NCI-H774 (cell line): ENCODE measurements around the gene LARGE1.

Experiments used
- DNase-seq: peaks from one replicate; lab custom pipeline; 2025; lab: John Stamatoyannopoulos, UW

LARGE1 gene

DNA sequence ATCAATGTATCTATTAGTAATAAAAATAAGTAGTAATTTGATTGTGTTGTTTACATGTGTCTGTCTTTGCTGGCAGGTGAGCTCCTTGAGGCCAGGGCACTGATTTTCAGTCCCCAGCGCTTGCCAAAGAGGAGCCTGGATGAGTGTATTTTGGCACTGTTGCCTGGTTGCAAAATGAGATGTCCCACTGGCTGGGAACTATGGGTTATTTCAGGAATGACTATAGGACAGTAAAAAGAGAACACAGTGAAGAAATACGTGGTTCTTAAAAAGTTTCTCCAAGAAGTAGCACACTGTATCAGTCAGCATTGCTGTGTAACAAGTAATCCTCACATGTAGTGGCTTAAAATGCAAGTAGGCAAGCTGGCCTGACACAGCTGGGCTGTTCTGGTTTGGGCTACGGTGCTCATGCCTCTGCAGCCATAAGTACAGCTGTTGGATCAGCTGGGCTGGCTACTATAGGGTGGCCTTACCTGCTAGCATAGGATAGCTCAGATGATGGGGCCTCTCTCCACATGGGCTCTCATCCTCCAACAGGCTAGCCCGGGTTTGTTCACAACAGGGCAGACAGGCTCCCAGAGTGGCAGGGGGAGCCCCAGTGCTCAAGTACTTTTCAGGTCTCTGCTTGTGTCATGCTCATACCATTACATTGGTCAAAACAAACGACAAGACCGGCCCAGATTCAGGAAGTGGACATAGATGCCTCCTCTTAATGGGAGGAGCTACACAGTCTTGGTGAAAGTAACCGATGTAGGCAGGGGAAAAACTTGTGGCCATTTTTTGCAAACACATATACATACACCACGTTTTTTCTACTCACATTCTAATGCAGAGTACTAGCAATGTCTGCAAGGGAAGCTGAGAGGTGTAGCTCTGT lies 399.1 kb downstream of the LARGE1 start:
- no peak for DNase-seq

DNA sequence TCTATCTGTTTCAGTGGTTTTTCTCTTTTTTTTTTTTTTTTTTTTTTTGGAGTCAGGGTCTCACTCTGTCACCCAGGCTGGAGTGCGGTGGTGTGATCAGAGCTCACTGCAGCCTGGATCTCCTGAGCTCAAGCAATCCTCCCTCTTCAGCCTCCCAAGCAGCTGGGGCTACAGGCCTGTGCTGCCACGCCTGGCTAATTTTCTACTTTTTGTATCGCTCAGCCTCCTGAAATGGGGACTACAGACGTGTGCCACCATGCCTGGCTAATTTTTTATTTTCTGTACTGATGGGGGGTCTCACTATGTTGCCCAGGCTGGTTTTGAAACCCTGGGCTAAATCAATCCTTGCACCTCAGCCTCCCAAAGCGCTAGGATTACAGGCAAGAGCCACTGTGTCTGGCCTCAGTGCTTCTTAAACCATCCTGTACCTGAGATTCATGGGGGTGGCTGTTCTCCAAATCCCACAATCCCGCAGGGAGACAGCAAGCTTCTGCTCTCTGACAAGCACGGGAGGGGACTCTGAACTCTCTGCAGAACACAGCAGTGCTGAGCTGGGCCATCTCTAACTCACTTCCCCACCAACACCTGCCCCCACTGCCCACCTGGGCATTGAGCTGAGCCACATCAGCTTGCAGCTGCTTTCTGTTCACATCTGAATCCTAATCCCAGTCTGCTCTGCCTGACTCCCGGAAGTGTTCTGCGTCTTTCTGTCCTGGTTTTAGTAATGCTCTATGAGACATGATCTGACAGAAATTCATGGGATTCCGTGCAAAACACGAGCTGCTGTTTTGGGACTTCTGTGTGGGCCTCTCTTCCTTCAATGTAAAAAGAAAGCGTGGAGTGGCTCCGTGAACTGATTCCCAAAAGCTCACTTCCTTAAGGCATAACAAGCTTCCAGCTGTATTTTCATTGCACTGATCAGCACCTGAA lies 400.0 kb downstream of the LARGE1 start:
- DNase-seq = no peak

DNA sequence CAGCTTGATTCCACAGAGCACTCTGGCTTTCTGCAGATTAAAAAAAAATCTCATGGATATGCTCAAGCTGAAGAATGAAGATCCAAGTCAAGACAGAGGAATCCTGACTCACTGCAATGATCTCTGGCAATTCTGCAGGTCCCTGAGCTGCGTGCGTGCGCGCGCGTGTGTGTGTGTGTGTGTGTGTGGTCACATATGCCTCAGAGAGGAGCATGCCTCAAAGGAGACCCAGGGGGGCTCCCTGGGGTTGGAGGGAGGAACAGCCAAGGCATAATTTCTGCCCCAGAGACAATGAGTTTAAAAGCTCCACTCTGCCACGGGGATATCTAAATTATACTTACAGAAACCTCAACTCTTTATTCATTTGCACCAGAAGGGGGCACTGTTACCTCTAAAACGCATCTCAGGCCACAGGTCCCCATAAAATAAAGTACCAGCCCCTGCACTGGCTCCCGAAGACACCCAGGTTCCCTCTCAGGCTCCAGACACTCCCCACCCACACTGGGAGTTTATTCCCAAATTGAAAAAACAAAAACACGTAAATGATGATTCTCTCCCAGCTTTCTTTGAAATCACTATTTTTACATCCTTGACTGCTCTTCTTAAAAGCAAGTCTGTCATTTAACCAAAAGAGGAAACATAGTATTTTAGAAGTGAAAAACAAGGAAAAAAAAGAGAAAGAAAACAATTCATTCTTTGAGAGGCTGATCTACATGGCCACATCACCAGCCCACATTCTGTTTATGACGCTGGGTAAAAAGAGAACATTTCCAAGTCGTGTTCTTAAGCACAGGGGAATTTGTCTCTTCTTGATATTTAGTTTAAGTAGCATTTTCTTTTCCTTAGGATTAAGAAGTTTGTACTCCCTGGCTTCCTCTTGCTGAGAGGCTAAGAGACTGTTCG lies 401.0 kb downstream of the LARGE1 start:
- DNase-seq = no peak

DNA sequence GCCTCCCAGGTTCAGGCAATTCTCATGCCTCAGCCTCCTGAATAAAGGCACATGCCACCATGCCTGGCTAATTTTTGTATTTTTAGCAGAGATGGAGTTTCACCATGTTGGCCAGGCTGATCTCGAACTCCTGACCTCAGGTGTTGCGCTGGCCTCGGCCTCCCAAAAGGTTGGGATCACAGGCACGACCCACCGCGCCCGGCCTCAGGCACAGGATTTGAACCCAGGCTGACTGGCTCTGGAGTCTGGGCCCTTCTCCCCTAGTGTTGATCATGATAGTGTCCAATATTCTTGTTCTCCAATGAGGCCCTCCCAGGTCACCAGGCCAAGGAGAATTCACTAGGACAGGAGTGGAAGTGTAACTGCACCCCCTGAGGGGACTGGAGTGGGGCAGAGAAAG lies 401.9 kb downstream of the LARGE1 start:
- no peak for DNase-seq

DNA sequence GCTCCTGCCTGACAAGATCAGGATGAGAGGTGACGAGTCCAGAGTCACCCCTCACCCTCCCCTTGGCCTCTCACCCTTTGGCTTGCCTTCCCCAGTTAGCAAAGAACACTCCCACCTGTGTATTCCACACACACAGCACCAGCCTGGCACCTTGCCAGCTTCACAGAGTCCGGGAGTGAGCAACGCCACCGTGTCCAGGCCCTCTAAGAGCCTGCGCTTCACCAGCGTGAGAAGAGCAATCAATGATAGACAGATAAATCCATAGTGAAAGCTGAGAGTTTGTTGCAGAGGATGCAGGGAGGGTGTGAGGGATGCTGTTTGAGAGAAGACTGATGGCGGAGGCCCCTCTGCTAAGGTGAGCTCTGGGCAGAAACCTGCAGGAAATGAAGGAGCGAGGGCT lies 404.5 kb downstream of the LARGE1 start:
- no peak for DNase-seq

DNA sequence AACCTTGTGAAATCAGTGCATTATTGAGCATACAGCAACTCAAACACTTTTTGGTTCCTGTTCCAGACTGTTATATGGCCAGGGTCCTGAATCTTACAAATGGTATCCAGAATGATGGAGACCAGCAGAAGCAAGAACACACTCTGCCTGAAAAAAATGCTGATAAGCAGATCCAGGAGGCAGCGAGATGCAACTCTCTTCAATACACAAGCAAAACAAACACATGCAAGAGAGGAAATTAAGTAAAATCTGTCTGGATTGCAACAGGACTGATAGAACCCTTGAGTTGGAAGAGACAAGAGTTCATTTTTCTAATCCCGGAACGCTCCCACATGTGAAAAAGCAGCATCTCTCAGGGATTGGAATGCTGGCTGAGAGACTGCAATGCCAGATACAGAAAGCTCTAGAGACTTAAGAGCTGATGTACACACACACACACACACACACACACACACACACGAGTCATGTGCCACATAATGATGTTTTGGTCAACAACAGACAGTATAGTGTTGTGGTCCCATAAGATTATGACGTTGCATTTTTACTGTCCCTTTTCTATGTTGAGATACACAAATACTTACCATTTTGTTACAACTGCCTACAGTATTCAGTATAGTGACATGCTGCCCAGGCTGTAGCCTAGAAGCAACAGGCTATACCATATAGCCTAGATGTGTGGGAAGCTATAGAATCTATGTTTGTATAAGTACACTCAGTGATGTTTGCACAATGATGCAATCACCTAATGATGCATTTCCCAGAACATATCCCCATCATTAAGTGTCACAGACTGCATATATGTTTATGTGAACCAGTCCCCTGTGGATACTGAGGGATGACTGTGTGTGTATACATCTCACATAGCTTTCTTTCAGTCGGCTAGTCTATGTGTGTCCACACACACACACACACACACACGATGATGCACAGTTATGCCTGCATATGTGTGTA lies 406.6 kb downstream of the LARGE1 start:
- DNase-seq = no peak

DNA sequence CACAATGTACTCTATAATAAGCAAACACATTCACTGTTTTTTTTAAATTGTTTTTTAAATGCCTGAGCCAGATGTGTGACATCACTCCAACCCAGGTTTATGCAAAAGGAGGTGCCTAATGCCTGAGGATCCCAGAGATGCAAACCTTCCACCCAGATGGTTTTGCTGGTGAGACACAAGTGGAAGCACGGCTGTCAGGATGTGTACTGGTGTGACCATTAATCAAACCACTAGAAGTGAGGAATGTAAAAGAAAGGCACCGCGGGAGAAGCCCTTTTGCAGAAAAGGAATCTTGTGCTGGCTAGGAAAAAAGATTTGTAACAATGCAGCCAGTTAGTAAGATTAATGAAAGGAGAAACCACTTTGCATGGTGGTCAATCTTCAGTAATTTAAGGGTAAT lies 407.4 kb downstream of the LARGE1 start:
- no peak for DNase-seq

DNA sequence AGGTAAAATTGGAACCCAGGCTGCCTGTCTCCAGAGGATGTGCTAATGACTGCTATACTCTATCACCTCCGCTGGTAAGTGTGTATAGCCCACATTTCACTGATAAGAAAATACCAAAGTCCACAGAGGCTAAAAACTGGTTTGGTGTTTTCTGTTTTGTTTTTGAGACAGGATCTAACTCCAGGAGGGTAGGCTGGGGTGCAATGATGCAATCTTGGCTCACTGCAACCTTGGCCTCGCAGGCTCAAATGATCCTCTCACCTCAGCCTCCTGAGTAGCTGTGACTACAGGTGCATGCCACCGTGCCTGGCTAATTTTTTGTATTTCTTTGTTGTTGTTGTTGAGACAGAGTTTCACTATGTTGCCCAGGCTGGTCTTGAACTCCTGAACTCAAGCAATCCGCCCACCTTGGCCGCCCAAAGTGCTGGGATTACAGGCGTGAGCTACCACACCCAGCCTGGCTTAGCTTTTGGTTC lies 409.8 kb downstream of the LARGE1 start:
- DNase-seq = no peak

DNA sequence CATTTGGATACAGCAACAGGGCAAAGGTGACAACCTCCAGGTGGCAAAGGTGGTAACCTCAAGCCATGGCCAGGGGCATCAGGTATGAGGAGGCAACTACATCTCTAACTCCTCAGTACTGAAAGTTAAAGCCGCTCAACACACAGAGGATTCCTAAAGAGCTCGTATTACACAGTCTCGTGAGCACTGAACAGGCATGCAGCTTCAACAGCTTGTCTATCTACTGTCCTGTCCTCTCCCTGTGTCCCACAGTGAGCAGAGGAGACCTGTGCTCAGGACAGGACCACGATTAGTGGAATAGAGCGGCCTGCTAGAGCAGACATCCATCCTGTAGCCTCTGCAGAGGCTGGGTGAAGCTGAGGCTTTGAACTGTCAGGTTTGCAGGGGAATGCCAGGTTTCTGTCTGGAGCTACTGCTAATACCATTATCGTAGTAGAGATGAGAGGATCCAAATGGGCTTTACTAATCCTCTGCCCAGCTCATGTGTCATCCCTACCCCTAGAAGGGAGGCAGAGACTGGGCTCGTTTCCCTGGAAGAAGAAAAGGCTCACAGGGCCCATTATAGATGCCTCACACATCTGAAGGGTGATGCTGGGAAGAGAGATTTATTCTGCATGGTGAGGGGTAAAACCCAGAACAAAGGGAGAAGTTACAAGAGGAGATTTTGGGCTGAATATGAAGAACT lies 415.2 kb downstream of the LARGE1 start:
- DNase-seq = no peak

DNA sequence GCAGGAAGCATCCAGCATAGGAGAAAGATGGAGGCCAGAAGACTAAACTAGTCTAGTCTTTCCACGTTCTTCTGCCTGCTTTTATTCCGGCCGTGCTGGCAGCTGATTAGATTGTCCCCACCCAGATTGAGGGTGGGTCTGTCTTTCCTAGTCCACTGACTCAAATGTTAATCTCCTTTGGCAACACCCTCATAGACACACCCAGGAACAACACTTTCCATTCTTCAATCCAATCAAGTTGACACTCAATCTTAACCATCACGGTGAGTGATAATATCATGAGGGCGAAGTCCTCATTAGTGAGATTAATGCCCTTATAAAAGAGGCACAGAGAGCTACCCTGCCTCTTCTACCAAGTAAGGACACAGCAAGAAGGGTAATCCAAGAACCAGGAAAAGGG lies 424.2 kb downstream of the LARGE1 start:
- no peak for DNase-seq

DNA sequence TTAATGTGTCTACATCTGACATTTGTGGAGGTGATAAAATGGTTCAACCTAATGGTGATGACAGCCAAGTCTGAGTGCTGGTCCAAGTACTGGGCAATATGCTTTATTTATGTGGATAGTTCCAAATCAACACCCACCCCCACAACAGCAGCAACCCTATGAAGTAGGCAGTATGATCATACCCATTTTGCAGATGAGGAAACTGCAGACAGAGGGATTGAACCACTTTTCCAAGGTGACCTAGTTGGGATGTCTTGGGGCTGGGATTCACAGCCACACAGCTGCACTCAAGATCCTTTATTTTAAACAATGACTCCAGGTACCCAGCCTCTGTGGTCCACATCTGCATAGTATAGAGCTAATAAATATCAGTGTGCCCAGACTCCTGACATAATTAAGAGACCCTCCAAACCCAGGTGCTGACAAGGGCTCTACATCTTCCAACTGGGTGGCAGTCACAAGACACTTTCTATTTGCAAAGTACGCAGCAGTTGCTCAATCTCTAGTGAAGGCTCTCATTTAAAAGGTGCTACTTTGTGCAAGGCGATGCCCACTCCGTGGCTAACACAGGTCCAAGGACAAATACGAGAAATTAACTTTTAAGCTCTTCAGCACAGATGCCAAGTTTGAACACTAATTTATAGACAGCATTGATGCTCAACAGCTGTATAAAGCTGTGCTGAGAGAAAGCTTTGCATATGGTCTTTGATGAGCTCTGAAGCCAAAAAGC lies 426.6 kb downstream of the LARGE1 start:
- no peak for DNase-seq

DNA sequence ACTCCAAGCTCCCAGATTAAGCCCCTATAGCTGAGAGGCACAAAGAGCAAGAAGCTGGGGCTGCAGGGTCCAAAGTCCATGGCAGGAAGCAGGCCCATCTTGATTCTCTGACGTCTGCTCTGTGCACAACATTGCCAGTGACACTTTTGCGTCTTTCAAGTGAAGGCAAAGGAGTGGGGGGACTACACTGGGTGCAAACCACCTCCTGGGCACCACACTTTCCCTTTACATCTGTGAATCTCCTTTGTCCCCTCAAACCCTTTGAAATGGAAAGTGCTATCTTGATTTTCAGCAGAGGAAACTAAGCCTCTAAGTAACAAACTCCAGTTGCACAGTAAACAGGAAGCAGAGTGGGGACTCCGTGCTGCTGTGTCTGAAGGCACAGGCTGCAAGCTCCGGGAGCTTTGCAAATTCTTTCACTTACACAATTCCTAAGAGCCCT lies 428.0 kb downstream of the LARGE1 start:
- DNase-seq = no peak

DNA sequence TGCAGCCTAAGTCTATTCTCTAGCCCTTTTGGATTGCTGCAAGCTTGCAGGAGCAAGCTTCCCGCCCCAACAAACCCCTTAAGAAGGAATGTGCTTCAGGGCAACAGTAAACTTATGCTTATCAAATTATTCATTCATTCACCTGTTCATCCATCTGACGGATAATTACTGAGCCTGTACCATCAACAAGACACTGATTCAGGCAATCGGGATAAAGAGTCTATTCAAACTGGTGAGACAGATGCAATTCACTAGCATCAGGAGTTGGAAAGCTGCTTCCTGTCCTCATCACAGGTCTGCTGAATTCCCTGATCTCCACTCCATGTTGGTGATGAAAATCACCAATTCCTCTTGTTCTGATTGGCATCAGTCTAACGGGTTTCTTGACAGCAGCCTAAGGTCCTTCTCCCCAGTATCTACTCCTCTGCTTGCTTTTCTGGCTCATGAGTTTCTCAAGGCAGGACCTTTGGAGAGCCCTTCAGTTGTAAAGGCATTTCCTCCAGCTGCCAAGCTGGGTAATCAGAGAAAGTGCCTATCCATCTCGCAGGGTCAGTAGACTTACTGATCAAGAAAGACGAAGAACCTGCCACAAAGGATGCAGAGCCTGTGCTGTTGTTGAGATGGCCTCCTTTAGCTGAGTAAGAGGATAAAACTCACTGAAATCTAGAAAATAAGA lies 433.1 kb downstream of the LARGE1 start:
- no peak for DNase-seq

DNA sequence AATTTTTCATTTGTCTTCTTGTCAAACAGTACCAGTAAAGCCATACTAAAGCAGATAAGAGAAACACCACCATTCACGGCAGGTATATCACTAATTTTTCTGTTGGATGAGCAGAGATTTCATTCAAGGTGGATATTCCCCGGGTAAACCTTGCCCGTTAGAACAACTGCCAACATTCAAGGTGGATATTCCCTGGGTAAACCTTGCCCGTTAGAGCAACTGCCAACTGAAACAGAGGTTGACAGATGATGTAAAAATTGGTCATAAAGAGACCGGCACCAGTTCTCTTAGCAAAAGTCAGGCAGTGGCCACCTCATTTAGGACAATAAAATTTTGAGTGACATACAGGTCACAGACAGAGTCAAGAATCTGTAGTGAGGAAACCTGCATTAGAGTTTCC lies 438.7 kb downstream of the LARGE1 start:
- no peak for DNase-seq

DNA sequence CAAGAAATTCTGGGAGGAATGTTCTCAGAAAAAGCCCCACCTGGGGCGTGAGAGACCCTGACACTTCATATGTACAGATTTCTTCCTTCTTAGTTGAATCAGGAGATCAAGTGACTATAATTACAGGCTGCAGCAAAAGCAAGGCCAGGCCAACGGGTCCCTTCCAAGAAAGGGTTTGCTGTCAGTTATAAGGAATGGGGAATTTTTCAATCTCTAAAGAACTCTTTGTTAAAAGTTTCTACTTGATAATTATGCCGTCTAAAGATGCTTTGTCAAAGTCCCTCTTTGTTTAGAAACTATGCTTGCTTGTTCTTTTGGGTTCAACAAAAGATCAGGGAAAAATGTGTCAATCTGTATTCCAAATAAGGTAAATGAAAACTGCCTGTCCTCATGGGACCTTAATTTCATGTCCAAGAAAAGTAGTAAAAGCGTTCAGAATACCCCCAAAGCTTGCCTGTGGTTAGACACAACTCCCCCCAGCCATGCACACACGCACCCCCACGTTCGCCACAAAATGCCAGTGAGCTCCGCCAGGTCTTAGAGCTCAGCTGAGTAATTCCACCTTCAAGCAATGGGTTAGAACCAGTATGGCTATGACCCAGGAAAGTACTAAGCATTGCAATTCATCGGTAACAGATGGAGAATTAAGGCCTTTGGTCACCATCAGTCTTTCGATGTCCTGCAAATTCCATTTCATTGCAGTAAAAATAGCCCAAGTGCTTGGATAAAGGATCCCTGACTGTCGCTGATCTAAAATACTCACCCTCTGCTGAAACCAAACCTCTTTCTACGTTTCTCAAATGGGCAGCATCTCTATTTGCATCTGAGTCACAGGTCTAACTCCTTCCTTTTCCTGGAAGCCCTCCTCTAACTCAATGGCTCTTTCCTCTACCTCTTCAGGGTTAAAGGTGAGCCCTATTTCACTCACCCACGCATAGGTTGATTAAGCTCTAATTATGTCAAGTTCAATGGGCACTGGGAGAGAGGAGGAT lies 442.9 kb downstream of the LARGE1 start:
- DNase-seq = no peak

DNA sequence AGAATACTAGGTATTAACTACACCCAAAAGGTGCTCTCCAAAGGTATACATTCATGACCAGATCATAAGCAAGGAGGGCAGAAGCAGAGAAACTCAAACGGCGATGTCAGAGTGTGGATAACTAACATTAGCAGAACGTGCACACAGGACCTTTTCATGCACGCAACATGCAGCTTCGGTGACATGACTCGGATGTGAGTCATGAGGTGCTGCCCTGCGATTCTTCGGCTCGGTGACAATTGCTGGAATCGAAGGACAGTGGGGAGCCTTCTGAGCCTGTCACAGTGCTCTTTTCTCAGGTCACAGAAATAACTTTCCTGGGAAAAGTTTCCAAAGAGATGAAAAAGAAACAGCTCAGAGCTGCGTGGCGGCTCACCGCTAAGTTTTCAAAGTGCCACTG lies 443.6 kb downstream of the LARGE1 start:
- no peak for DNase-seq

DNA sequence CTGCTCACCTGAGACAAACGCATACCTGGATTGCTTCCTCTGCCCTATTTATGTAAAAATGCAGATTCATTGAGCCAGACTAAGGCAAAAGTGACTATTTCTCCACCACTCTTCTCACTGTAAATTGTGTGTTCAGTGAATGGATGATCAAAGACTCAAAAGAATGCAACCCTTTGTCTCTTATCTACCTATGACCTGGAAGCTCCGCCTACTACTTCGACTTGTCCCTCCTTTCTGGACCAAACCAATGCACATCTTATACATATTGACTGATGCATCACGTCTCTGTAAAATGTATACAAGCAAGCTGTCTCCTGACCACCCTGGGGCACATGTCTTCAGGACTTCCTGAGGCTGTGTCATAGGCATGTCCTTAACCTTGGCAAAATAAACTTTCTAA lies 444.1 kb downstream of the LARGE1 start:
- no peak for DNase-seq

DNA sequence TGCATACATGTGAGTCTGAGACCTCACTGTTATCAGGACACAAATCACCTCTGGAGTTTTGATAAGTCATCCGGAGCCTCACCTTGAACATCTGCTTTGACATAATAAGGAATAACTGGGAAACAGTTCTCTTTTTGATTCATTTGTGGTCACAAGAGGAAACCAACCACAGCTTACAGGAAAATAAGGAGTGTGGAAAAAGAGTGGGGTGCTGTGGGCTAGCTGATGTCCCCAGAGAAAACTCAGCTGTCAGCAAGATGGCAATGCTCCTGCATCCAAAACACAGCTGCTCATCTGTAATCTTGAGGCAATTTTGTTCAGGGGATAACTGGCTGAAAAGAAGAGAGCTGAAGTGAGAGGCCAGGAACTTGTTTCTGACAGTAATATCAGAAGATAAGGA lies 445.7 kb downstream of the LARGE1 start:
- no peak for DNase-seq
